HFFc6 (cell line): ENCODE results near the gene CHD8. TPM values are rescaled to one million over a fixed set of nuclear protein-coding genes. Genes with fewer than 3 reads are reported as not detected.
A peak's percentile ranks its signal among the peaks of the same experiment; 100 is the strongest.

ENCODE experiments used
- DNase-seq: peaks from one replicate; pipeline ENCODE4 v3.0.0-alpha.2; 2018
- H3K27ac Mint-ChIP-seq: 2 replicates; pipeline ENCODE4 v1.8.0; 2020; ENCODE audit warnings: mild to moderate bottlenecking, mixed read lengths
- H3K27me3 Mint-ChIP-seq: 2 replicates; pipeline ENCODE4 v1.8.0; 2021; ENCODE audit warnings: mild to moderate bottlenecking, moderate library complexity, mixed read lengths; ENCODE audit not compliant: insufficient read depth
- H3K36me3 Mint-ChIP-seq: 2 replicates; pipeline ENCODE4 v1.8.0; 2021; ENCODE audit warnings: low read depth, mixed read lengths
- H3K4me1 Mint-ChIP-seq: 2 replicates; pipeline ENCODE4 v1.8.0; 2020; ENCODE audit warnings: low read depth, mixed read lengths
- H3K4me3 Mint-ChIP-seq: 2 replicates; pipeline ENCODE4 v1.8.0; 2020; ENCODE audit warnings: mild to moderate bottlenecking, moderate library complexity, mixed read lengths
- H3K9me3 Mint-ChIP-seq: 2 replicates; pipeline ENCODE4 v1.8.0; 2020; ENCODE audit warnings: mild to moderate bottlenecking, mixed read lengths
- total RNA-seq, 6 experiments: library from RNA; stranded (reverse); fragmentation: NEBNext Ultra II Directional; extraction: Animal tissue kit (Norgen Biotek cat#: 25700); gene quantifications; 2 replicates in 1 of 6; 3 replicates in 5 of 6; pipeline ENCODE4 v1.2.3, GENCODE V29; 2021
- TF ChIP-seq, protein P1 (sequence below): fragments of 200-600 bp; sonication (generic); IDR thresholded peaks from 2 replicates; pipeline ENCODE4 v1.5.0; 2021; ENCODE audit warnings: antibody characterized with exemption, mild to moderate bottlenecking

Gene CHD8
- total RNA-seq, 6 experiments from 2014 or later, result 63.5 to 78.6 (median 70.9) TPM

DNA sequence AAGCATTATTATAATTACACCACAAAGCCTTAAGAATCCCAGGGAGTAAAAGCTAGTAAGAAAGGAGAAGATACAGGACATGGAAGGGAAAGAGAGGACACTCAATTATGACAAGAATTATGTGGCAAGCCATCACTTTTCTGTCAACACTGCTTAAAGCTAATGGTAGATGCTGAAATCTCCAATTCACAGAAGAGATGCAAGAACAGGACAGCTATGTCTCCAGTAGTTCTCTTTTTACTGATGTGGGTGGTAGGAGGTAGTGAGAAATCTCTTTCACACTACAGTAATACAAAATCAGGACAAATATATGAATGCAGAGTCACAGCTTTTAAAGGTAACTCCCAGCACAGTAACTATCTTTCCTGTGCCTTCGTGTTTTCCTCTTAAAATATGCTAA, 29.2 kb downstream of the CHD8 start:
- Mint-ChIP-seq H3K36me3 (peaks cover 41% of the 10 kb centered on the region), H3K4me1 (no peaks in the 10 kb centered on the region), H3K27ac (no peak overlapping the region), H3K9me3 (no peaks in the 10 kb centered on the region), H3K27me3 (peaks cover 2% of the 10 kb centered on the region; the same call in 1 of the 2 replicates), H3K4me3 (no peak overlapping the region)
- TF ChIP-seq, protein P1, sequence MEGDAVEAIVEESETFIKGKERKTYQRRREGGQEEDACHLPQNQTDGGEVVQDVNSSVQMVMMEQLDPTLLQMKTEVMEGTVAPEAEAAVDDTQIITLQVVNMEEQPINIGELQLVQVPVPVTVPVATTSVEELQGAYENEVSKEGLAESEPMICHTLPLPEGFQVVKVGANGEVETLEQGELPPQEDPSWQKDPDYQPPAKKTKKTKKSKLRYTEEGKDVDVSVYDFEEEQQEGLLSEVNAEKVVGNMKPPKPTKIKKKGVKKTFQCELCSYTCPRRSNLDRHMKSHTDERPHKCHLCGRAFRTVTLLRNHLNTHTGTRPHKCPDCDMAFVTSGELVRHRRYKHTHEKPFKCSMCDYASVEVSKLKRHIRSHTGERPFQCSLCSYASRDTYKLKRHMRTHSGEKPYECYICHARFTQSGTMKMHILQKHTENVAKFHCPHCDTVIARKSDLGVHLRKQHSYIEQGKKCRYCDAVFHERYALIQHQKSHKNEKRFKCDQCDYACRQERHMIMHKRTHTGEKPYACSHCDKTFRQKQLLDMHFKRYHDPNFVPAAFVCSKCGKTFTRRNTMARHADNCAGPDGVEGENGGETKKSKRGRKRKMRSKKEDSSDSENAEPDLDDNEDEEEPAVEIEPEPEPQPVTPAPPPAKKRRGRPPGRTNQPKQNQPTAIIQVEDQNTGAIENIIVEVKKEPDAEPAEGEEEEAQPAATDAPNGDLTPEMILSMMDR, result no peak
- no peak for DNase-seq

DNA sequence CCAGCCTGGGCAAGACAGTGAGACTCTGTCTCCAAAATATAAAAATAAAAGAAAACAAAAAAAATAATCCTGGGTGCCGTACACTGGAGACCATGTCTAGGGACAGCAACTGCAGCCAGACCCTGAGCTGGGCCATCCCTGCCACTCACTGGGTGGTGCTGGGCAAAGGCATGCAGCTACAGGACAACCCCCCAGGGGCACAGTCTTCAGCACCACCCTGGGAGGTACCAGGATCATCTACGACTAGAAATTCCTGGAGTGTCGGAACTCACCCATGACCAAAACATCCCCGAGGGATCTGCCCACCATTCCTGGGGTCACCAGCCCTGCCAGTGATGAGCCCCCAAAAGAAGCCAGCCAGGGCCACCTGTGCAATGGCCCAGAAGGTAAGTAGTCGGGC, 36.4 kb downstream of the CHD8 start:
- DNase-seq, result no peak
- peaks cover 11% of the 10 kb centered on the region; the same call in 1 of the 2 replicates for H3K36me3 Mint-ChIP-seq
- no peaks in the 10 kb centered on the region for H3K4me1 Mint-ChIP-seq
- no peak overlapping the region for H3K4me3 Mint-ChIP-seq
- H3K27ac Mint-ChIP-seq, result no peak overlapping the region
- TF ChIP-seq, protein P1, result no peak
- H3K9me3 Mint-ChIP-seq, result no peaks in the 10 kb centered on the region
- H3K27me3 Mint-ChIP-seq, result no peaks in the 10 kb centered on the region

DNA sequence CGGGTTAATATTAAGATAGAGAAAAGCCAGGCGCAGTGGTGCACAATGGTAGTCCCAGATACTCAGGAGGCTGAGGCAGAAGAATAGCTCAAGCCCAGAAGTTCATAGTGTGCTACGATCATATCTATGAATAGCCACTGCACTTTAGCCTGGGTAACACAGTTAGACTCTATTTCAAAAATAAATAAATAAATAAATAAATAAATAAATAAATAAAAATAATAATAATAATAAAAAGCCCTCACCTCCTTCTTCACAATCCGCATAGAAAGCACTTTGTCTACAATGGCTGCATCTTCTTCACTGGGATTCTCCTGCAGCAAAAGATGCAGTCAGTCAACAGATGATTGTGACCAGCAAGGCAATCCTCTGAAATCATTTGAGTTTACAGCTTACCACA, 40.6 kb downstream of the CHD8 start:
- Mint-ChIP-seq H3K4me1 (no peaks in the 10 kb centered on the region), H3K36me3 (peaks cover 24% of the 10 kb centered on the region; the same call in 1 of the 2 replicates), H3K4me3 (no peak overlapping the region), H3K27me3 (no peaks in the 10 kb centered on the region), H3K9me3 (no peaks in the 10 kb centered on the region), H3K27ac (no peak overlapping the region)
- TF ChIP-seq, protein P1, result no peak
- DNase-seq, result no peak

DNA sequence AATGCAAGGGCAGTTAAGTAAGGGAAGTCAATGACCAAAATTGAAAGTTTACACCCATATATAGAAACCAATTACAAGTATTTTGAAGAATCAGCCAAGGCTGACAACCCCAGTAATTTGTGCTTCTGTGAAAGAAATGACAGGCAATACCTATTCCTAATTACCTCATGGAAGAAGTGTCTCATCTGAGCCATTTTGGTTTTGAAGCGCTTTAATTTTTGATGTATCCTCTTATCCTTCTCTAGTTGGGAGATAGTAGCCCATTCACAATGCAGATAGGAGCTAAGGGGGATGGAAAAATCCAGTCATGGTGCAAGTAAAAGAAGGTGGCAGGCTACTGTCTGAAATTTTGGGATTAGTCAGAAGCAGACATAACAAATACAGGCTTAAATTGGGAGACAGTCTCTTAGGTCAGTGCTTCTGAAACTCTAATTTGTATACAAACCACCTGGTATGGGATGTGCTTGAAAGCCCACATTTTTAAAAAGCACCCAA, 41.7 kb downstream of the CHD8 start:
- DNase-seq, result no peak
- TF ChIP-seq, protein P1, result no peak
- Mint-ChIP-seq H3K9me3 (no peaks in the 10 kb centered on the region), H3K4me3 (no peak overlapping the region), H3K27me3 (no peaks in the 10 kb centered on the region), H3K27ac (no peak overlapping the region), H3K36me3 (peaks cover 31% of the 10 kb centered on the region), H3K4me1 (peaks cover 3% of the 10 kb centered on the region)

DNA sequence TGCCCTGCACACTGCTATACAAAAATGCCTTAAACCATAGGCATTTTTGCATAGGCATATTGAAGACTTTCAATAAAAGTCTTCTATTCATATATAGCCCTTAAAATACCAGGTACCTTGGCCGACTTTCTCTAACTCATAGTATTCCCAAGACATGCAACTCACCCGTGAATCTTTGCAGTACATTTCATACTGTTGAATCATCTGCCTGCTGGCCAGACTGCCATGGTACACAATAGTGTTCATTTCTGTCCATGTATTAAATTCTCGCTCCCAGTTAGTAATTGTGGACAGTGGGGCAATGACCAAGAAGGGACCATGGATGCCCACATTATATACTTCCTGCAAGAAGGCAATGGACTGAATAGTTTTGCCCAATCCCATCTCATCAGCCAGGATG, 47.8 kb downstream of the CHD8 start:
- H3K36me3 Mint-ChIP-seq, result peaks cover 63% of the 10 kb centered on the region
- H3K9me3 Mint-ChIP-seq, result no peaks in the 10 kb centered on the region
- H3K27ac Mint-ChIP-seq, result peak overlapping the region; percentile 42; the same call in 1 of the 2 replicates
- H3K4me3 Mint-ChIP-seq, result no peak overlapping the region
- DNase-seq, result peak; percentile 64
- peaks cover 25% of the 10 kb centered on the region for H3K4me1 Mint-ChIP-seq
- TF ChIP-seq, protein P1, result no peak
- H3K27me3 Mint-ChIP-seq, result no peaks in the 10 kb centered on the region

DNA sequence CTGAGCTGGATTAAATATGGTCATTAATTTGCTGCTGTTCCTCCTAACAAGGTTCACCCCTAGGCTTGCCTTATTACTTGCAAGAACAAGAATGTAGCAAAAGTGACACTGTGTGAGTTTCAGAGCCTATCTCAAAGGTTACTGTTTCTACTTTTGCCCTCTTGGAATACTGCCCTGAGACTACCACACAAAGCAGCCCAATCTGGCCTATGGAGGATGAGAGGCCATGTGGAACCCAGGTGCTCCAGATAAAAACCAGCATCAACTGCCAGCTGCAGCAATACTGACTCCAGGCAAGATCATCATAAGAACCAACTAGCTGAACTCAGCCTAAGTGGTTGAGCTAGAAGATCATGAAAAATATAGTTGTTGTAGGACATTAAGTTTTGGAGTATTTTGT, 49.7 kb downstream of the CHD8 start:
- no peaks in the 10 kb centered on the region for H3K27me3 Mint-ChIP-seq
- TF ChIP-seq, protein P1, result no peak
- H3K27ac Mint-ChIP-seq, result no peak overlapping the region
- H3K4me1 Mint-ChIP-seq, result peaks cover 25% of the 10 kb centered on the region
- DNase-seq, result no peak
- no peak overlapping the region for H3K4me3 Mint-ChIP-seq
- H3K36me3 Mint-ChIP-seq, result peaks cover 76% of the 10 kb centered on the region
- H3K9me3 Mint-ChIP-seq, result no peaks in the 10 kb centered on the region
